HG02642 (cell line): ENCODE results near the gene ZNF112.
A peak's percentile ranks its signal among the peaks of the same experiment; 100 is the strongest.
"Not testable (repeated sequence)": the region's sequence is repeated elsewhere in the genome, so short reads cannot be mapped to it uniquely, and the experiment has no call there.

Experiments
- ATAC-seq: cut with Tn5 transposase; IDR thresholded peaks from one replicate; pipeline ENCODE4 v1.9.1; 2021; ENCODE audit warnings: mild to moderate bottlenecking; ENCODE audit not compliant: unreplicated experiment, poor library complexity

Gene ZNF112

DNA sequence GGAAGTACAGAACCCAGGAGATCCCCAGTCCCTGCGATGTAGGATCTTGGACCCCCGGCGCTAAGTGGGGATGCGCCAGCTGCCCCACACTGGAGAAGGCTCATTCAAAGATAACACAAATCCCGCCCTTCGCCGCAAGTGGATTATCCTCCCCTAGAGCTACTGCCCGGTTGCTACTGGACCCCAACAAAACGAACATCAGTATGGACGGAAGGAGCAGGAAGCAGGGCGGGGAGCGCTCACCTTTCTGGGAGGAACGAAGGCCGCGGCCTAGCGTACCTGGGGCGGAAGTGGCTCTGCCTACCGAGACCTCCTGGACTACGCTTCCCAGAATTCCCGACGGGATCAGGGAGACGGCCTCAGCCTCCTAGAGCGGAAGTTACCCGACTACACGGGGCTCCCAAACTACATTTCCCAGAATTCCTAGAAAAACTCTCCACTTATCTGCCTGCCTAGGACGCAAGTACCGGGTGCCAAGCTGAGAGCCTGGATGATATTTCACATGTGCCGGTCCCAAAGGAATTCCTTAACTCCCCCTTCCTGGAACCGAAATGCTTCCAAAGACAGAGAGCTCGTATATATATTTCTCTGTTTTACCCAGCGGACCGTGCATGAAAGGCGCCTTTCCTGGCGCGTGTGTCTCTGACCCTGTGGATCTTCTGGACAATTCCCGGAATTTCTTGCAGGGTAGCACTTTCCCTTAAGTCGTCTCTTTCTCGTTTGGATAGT, at the start of gene ZNF112:
Gene ZNF112 (minus strand): TSS at position 298 of the 729 bp plus-strand sequence. CDS start 16,141 bp downstream, outside the sequence.
- ATAC-seq = no peak

DNA sequence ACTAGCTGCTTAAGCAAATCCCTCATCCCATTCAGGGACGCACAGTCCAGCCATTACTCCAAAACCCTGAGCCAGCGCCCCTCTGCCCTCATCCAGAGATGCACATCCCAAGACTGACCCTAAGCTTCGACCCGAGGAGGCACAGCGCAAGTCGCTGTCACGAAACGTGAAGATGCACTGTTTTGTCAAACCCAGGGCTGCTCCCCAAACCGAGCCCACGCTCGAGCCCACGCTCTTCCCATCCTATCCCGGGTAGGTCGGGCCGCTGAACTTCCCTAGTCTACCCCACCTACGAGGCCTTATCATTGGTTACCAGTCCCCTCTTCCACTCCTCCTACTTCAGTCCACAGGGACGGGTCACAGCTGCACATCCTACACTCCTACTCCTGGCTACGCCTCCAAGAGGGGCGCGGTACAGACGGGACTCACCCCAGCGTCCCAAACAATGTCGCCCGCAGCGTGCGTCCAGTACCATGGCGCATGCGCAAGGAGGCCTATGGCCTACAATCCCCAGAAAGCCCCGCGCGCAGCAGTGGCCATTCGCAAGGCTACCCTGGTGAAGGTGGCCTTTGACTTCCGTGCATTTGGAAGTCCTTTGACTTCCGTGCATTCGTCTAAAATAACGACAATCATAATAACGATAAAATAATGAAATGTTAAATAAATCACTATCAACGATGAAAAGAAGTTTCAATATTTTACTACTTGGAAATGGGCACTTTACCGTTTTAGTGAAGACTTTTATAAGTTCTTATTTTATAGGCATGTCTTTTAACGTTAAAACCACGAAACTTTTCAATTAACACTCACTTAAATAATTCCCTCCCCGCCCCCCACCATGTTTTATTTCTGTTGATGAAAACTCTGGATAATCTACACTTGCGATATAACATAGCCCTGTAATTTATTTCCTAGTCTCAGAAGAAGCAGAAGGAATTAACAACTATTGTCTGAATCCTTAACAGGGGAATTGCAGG, 44.9 kb upstream of the ZNF112 start, which contains the start of gene ZNF285:
Gene ZNF285 (minus strand): TSS at position 470 of the 977 bp plus-strand sequence. CDS start 4,395 bp downstream, outside the sequence.
- ATAC-seq = peak; percentile 74

DNA sequence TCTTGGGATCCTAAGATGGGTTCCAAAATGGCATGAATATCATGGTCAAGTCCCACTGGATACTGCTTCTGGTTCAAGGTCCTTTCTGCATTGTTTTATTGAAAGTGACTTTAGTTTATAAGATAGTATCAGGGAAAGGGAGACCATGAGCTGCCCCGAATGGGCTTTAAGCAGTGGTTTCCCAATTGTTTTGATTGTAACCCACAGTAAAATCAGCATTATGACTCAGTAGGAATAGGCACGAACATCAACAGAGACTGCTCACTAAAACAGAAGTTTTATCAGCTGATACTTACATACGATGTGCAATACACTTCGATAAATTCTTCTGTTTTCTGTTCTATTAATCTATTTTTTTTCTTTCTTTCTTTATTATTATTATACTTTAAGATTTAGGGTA, 32.8 kb upstream of the ZNF112 start:
- ATAC-seq = not testable (repeated sequence)

DNA sequence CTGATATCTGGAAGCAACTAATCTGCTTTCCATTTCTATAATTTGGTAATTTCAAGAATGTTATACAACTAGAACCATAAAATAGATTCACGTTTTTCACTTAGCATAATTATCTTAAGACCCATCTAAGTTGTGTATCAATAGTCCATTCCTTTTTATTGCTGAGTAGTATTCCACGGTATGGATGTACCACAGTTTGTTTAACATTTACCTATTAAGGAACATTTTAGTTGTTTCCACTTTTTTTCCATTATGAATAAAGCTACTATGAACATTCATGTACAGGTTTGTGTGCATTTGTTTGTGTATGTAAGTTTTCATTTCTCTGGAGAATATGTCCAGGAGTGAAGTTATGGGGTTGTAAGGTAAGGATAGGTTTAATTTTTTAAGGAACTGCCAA, 18.3 kb upstream of the ZNF112 start:
- no peak for ATAC-seq

DNA sequence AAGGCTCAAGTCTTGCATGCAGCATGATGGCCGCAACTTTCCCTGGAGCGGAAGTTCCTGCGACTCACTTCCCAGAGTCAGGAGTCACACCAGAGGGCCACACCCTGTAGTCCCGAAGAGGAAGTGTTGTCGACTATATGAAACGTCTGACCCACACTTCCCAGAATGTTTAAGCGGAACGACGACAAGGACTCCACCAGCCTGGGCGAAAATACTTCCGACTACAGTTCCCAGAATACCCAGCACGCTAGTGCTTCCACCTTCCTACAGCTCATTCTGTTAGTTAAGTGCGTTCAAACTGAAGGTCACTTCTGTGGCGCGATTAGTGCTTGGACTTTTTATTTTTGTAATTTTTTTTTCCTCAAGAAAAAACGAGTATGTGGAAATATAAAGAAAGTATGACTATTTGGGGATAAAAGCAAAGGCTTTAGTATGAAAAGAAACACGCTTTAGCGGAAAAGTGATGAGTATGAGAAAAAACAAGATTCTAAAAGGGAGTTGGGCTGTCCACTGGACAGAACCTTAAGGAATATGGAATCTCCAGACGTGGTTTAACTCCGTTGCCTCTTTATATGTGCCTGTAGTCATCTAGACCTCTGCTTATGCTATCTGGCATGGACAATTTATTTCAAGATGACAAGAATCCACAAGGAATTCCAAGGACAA, 15.5 kb upstream of the ZNF112 start:
- no peak for ATAC-seq

DNA sequence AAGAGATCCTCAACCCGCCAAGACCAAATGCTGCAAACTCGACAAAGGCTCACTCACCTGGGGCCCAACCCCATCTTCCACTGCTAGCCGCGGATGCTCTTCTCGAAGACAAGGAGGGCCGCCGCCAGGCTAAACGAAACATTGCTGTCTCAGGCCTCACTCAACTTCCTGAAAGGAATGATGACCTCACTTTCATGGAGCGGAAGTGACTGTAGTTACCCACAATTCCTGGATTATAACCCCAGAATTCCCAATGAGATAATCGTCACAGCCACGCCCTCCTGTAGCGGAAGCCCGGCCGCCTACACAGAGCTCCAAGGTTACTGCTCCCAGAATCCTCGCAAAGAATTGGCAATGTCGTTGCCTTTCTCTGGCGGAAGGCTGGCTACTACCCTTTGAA, 10.5 kb upstream of the ZNF112 start:
- no peak for ATAC-seq

DNA sequence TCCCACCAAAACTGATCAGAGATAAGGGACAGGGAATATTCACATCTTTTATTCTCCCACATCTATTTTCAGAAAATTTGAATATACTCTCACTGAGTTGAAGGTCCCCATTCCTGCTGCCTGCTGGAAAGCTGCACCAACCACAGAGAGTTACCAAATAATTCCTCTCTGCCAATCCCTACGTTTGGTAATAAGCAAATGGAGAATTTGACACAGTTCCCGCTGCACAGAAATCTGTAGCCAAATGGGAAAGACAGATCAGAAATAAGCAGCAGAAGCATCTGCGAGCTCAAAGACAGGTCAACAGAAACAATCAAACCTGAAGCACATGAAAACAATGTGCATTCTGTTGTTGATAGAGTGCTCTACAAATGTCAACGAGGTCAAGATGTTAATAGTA, 9.9 kb downstream of the ZNF112 start:
- no peak for ATAC-seq

DNA sequence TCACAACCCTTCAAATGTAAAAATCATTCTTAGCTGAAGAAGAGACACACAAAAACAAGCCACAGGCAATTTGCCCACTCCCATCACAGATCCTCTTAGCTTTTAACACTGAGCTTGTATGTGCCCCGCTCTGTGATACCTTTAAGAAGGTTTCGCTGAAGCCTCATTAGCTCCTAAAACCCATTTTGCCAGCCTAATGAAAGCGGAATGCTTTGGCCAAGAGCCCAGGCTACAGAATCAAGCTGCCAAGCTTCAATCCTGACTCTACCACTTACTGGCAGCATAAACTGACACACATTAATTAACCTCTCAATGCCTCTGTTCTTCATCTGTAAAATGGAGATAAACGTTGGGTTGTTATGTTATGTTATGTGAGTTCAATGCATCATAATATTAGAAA, 10.5 kb downstream of the ZNF112 start:
- ATAC-seq = no peak

DNA sequence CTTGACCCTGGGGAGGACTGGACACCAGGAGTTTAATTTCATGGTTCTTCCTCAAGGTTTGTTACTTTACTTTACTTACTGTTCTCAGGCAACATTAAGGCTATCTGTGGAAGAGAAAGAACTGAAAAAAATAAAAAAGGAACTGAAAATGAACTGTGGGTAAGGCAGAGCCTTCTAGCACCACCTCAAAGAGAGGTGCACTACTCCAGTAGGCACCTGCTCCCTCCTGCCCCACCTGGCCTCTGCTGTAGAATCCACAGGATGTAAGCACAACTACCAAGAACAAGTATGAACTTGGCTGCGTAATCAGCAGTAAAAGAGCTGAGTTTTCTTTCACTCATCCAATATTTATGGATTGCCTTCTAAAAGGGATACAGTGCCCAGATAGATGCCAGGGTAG, 12.2 kb downstream of the ZNF112 start:
- no peak for ATAC-seq

DNA sequence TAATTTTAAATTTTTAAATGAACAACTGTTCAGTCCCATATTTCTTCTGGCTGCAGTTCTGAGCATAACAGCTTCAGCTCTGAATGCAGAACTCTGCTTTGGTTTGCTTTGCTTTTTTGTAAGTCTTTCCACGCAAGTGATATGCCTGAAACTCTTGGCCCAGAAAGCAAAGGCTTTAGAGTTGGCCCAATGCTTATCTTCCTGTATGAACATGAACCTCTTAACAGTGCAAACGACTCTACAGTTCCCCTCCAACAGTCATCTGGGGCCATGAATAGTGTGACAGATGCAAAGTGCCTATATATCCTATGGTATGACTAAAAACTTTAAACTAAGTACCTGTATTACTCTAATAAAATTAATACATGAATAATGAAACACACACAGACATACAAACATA, 14.7 kb downstream of the ZNF112 start:
- no peak for ATAC-seq

DNA sequence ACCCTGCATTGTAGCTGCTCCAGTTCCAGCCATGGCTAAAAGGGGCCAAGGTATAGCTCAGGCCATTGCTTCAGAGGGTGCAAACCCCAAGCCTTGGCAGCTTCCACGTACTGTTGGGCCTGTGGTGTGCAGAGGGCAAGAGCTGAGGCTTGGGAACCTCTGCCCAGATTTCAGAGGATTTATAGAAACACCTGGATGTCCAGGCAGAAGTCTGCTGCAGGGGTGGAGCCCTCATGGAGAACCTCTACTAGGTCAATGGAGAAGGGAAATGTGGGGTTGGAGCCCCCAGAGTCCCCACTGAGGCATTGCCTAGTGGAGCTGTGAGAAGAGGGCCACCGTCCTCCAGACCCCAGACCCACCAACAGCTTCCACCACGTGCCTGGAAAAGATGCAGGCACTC, 21.8 kb downstream of the ZNF112 start:
- not testable (repeated sequence) for ATAC-seq

DNA sequence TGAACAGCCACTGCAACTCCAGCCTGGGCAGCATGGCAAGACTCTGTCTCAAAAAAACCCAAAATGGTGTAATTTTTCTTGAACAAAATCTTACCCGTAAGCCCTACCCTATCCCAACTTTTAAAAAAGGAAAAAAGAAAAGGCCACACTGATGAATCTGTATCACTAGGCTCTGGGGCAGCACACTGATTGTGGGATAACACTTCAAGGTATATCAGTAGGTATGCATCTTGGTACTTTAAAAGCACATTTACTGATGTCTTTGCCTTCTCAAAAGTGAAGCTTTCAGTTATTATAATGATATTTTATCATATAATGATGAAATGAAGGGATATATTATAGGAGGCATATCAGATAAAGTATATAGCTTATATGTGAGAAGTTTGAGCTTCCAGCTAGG, 24.3 kb downstream of the ZNF112 start:
- ATAC-seq = no peak

DNA sequence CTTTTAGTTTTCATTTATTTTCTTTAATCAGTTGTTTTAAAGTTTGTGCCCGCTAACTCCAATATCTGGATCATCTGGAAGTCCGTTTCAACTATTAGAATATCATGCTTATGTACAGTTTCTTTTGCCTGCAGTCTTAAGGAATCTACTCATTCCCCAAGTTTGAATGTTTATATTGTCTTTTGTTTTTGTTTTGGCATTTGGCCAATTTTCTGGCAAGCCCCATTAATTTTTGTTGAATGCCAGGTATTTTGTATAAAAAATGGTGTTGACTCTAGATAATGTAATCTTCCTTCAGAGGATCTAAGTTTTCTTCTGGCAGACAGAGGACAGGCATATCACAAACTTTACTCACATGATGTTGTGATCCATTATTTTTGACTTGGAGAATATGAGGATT, 40.6 kb downstream of the ZNF112 start:
- no peak for ATAC-seq

DNA sequence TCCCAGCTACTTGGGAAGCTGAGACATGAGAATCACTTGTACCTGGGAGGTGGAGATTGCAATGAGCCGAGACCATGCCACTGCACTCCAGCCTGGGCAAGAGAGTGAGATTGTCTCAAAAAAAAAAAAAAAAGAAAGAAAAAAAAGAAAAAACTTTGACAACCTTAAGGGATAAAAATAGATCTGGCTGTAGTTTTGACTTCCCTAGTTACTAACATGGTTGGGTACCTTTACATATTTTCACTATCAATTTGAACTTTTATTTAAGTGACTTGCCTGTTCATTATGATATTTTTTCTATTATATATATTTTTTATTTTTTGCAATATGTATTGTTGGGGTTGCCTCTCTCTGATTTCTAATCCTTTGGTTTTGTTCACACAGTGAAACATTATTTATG, 43.2 kb downstream of the ZNF112 start:
- no peak for ATAC-seq

DNA sequence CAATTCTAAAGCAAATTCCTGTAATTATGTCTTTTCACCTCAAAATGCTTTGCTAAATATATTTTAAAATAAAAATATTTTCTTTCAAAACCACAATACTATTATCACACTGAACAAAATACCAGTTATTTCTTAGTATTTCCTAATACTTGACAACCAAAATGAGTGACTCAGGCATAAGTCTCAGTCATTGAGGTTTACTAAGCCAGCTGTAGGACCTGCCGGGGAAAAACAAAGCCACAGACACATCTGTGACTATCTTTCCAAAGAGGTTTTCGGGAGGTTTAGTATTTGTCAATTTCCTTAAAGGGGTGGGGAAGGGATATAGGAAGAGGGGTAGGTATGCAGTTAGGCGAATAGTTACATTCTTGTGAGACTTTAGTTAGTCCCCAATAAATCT, 48.5 kb downstream of the ZNF112 start:
- no peak for ATAC-seq

DNA sequence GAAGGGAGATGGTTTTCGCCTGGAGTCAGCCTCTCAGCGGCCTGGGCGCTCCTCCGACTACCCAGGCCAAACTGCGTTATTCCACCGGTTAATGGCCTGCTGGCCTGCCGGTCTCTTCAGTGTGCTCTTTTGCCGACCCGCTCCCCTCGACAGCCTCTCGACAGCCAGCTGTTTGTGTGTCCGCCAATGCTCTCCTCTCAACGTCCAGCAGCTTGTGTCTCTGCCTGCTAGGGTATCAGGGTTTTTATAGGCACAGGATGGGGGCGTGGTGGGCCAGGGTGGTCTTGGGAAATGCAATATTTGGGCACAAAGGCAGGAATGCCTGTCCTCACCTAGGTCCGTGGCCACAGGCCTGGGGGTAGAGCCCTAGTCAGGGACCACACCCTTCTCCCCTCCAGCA, 50.2 kb downstream of the ZNF112 start:
- no peak for ATAC-seq

DNA sequence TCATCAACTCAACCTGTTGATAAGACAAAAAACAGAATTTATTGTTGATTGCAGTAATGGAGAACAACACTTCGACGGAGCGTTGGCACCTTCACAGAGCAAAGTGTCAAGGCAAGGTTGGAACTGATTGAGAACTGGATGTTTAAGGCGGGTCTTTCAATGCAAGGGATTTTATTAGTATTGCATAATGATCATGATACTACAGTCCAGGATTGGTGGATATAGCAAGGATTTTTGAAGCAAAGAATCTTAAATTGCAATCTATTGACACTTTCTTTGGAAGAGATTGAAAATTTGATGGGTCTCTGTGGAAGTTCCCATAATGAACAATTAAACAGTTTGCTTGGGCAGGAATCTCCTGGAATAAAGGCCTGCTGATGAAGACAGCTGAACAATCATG, 51.0 kb downstream of the ZNF112 start:
- ATAC-seq = no peak

DNA sequence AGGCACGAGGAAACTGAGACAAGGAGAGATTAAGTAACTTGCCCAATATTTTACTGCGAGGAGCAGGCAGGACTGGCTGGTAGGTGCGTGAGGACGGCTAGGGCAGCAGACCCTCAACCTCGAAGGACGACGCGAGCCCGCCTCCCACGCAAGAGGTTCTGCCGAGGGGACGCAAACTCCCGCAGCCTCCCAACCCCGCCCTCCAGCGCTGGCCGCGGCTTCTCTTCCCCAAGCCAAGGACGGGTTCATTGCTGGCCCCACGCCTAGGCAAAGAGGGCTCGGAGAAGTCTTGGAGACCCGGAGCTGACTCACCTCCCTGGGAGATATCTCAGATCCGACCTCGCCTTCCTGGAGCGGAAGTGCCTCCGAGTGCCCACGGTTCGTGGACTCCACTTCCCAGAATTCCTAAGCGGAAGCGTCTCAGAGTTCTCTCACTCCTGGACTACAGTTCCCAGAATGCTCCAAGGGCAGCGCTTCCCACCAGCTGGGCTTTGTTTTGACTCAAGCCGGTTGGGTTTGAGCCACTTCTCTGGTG, 51.8 kb downstream of the ZNF112 start, which contains the start of gene ZNF235:
Gene ZNF235 (minus strand): TSS at position 367 of the 535 bp plus-strand sequence. CDS start 1,621 bp downstream, outside the sequence.
- peak; percentile 94 for ATAC-seq

DNA sequence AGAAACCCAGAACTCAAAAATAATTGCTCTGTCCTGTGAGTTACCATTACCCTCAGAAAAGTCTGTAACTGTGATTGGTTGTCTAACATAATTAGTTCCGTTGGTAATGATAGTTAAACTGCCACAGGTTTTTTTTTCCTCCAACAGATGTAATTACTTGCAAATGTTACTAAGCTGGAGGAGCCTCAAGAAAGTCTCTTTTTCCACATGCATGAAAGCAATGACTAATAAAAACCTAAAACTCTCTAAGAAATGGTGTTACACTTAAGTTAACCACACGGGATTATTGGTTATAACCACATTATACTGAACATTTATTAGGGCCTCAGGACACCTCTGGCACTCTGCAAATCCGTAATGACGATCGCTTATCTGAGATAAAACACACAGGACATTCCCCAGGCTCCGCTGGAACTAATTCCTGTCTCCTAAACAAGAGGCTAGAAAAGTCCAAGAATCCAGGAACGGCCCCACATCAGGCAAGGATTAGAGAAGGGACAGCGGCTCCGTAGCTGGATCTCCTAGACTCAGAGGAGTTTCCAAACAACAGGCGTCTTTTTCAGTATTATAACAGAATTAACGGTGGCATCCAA, 52.4 kb downstream of the ZNF112 start:
- ATAC-seq = peak; percentile 6

DNA sequence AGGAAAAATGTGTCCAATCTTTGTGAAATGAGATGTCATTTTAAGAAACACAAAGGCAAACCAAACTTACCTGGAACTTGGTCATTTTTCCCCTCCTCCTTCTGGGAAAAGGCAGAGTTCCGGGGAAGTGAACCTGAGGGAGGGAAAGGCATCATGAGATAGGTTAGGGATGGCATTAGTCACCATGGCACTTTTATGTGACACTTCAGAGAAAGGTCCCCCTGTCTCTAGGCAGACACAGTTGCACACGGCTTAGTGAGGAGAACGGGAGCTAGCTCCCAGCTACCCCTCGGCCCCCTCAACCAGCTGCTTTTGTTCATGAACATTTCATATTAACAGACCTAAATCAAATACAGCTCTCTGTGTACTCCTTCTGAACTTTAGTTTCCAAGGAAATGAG, 53.2 kb downstream of the ZNF112 start:
- ATAC-seq = no peak
